HepG2 (cell line): ENCODE measurements around the gene TMEM250.

Source experiments
- CTCF ChIP-seq: sonication (generic); formaldehyde crosslinking; IDR thresholded peaks from 2 replicates; pipeline ENCODE4 v1.5.0; 2020; ENCODE audit warnings: mild to moderate bottlenecking, missing genetic modification reagents, moderate library complexity
- JUND ChIP-seq: sonication (generic); formaldehyde crosslinking; IDR thresholded peaks from 2 replicates; pipeline ENCODE4 v1.8.0; 2022; ENCODE audit warnings: mild to moderate bottlenecking, missing genetic modification reagents
- RBAK ChIP-seq: sonication (generic); formaldehyde crosslinking; IDR thresholded peaks from 2 replicates; pipeline ENCODE4 v1.5.1; 2020; ENCODE audit warnings: mild to moderate bottlenecking, missing genetic modification reagents
- SRF ChIP-seq: IDR thresholded peaks from 2 replicates; pipeline ENCODE4 v1.6.1; 2011; ENCODE audit warnings: mild to moderate bottlenecking, low read depth, low read length, moderate library complexity
- ZNF10 ChIP-seq: sonication (generic); formaldehyde crosslinking; IDR thresholded peaks from 2 replicates; pipeline ENCODE4 v1.4.0; 2020; ENCODE audit warnings: mild to moderate bottlenecking, low read depth, missing genetic modification reagents, borderline replicate concordance
- ZNF678 ChIP-seq: sonication (generic); formaldehyde crosslinking; IDR thresholded peaks from 2 replicates; pipeline ENCODE4 v1.4.0; 2020; ENCODE audit warnings: mild to moderate bottlenecking, missing genetic modification reagents

- TF ChIP-seq ZNF678 (no peak), ZNF10 (no peak), CTCF (no peak), RBAK (no peak), SRF (no peak), JUND (CRISPR knock-in tag) (no peak)
Observed at GRCh38 chr9:136074706-136075105, 44.0 kb downstream of the TMEM250 start.
